ENCODE data around the gene DDX1.

- no peak for TF ChIP-seq POLR2A (IDR thresholded peaks at IDR 0.05)
- no peak for TF ChIP-seq CTCF (IDR thresholded peaks at IDR 0.05)
These were observed 31.8 kb downstream of the DDX1 start for GRCh38 chr2:15623481-15623796.
